PC-9 (cell line): Measurements from ENCODE around the gene TUT4. TPM values are rescaled to one million over a fixed set of nuclear protein-coding genes. Genes with fewer than 3 reads are reported as not detected.

Source experiments
- BruUV-seq: library from RNA; stranded (reverse); fragments of 400-500 nt; replicated peaks from 2 replicates; lab custom pipeline; 2021; lab: Mats Ljungman, UMichigan
- CTCF ChIA-PET: fragments of 300-600 bp; sonication (Branson Sonifier 250); formaldehyde crosslinking; loops from one replicate; lab custom pipeline; 2022; ENCODE audit warnings: antibody characterized with exemption; lab: Charles Lee
- POLR2A ChIA-PET: fragments of 300-600 bp; sonication (Branson Sonifier 250); formaldehyde crosslinking; loops from one replicate; lab custom pipeline; 2022; ENCODE audit warnings: antibody characterized with exemption; ENCODE audit not compliant: unreplicated experiment; lab: Charles Lee
- DNase-seq, 2 experiments: peaks; one replicate each; pipeline versions ENCODE4 v3.0.0 to v3.0.0-alpha.2; 2015 to 2022; ENCODE audit warnings: mixed read lengths in 1 of 2
- H2AFZ ChIP-seq: fragments of 200-600 bp; sonication (generic); 2 replicates; pipeline ENCODE4 v1.8.1; 2017; ENCODE audit warnings: antibody characterized with exemption
- H3F3A ChIP-seq: fragments of 200-600 bp; sonication (generic); 2 replicates; pipeline ENCODE4 v1.8.1; 2017; ENCODE audit warnings: antibody characterized with exemption, mild to moderate bottlenecking, low read depth; ENCODE audit not compliant: insufficient read depth
- H3K27ac ChIP-seq: fragments of 200-600 bp; sonication (generic); 2 replicates; pipeline ENCODE4 v1.6.1; 2016; ENCODE audit warnings: mixed run types
- H3K27me3 ChIP-seq: fragments of 200-600 bp; sonication (generic); 2 replicates; pipeline ENCODE4 v1.6.1; 2016; ENCODE audit warnings: low read depth, mixed run types; ENCODE audit not compliant: insufficient read depth
- H3K36me3 ChIP-seq: fragments of 200-600 bp; sonication (generic); 2 replicates; pipeline ENCODE4 v1.6.1; 2016; ENCODE audit warnings: low read depth, mixed run types
- H3K4me1 ChIP-seq: fragments of 200-600 bp; sonication (generic); replicated peaks from 2 replicates; pipeline ENCODE4 v1.6.1; 2016; ENCODE audit warnings: mixed run types; ENCODE audit not compliant: insufficient read depth
- H3K4me2 ChIP-seq: fragments of 200-600 bp; sonication (generic); 2 replicates; pipeline ENCODE4 v1.6.1; 2017; ENCODE audit warnings: mixed run types
- H3K4me3 ChIP-seq: fragments of 200-600 bp; sonication (generic); 2 replicates; pipeline ENCODE4 v1.6.1; 2016; ENCODE audit warnings: mixed run types
- H3K79me2 ChIP-seq: fragments of 200-600 bp; sonication (generic); 2 replicates; pipeline ENCODE4 v1.6.1; 2017; ENCODE audit warnings: low read depth, mixed run types
- H3K9me2 ChIP-seq: fragments of 200-600 bp; sonication (generic); 2 replicates; pipeline ENCODE4 v1.8.1; 2017; ENCODE audit warnings: mild to moderate bottlenecking; ENCODE audit not compliant: insufficient read depth
- H3K9me3 ChIP-seq: fragments of 200-600 bp; sonication (generic); 2 replicates; pipeline ENCODE4 v1.8.1; 2016; ENCODE audit warnings: low read depth; ENCODE audit not compliant: insufficient read depth
- H4K20me1 ChIP-seq: fragments of 200-600 bp; sonication (generic); 2 replicates; pipeline ENCODE4 v1.8.1; 2017; ENCODE audit not compliant: insufficient read depth
- EZH2 ChIP-seq: fragments of 200-600 bp; sonication (generic); IDR thresholded peaks from 2 replicates; pipeline ENCODE4 v1.8.0; 2017; ENCODE audit warnings: antibody characterized with exemption, low read depth
- intact Hi-C: fragments of 100-400 bp; cut with micrococcal nuclease; formaldehyde crosslinking; loops from one replicate; pipeline ENCODE4 v1.10.0; 2022; ENCODE audit not compliant: unreplicated experiment
- total RNA-seq: library from RNA; stranded (reverse); gene quantifications from 2 replicates; pipeline ENCODE4 v1.2.3, GENCODE V29; 2021
- TF ChIP-seq, protein P1 (sequence below): fragments of 200-600 bp; sonication (generic); conservative IDR thresholded peaks from 2 replicates; pipeline ENCODE4 v1.6.1; 2017; ENCODE audit warnings: mixed run types, antibody characterized with exemption, mild to moderate bottlenecking, moderate library complexity

Gene TUT4
- total RNA-seq, 1 experiment from 2014 or later = 78.3 TPM

DNA sequence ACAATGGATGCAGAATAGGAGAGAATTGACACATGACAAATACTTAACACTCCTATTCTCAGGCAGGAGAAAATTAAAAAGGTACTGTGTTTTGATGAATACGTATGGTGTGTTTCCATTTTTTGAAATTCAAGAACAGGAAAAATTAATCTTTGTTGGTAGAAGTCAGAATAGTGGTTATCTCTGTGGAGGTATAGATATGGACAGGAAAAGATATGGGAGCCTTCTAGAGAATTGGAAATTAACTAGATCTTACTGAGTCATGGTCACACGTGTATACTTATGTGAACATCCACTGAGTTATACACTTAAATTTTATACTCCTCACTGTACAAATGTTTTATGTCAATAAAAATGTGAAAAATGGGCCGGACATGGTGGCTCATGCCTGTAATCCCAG is 9.9 kb upstream of the TUT4 start:
- no TSS peak for BruUV-seq

GRCh38 chr1:52559875-52560274 is 7.0 kb upstream of the TUT4 start:
- Histone ChIP-seq H3K4me2 (no peak overlapping the region), H3F3A (peaks cover under 1% of the 10 kb centered on the region), H2AFZ (no peak overlapping the region), H3K27ac (no peak overlapping the region), H3K9me3 (no peaks in the 10 kb centered on the region), H3K9me2 (no peaks in the 10 kb centered on the region), H3K36me3 (no peaks in the 10 kb centered on the region), H4K20me1 (no peaks in the 10 kb centered on the region), H3K27me3 (no peaks in the 10 kb centered on the region), H3K4me3 (no peak overlapping the region), H3K79me2 (no peaks in the 10 kb centered on the region), H3K4me1 (peaks cover 2% of the 10 kb centered on the region; the same call in 1 of the 2 replicates)
- CTCF ChIA-PET = no interaction called here
- intact Hi-C loops = no loop called here
- DNase-seq = no peak
- POLR2A ChIA-PET = no interaction called here
- no peak for TF ChIP-seq EZH2
- TF ChIP-seq, protein P1, sequence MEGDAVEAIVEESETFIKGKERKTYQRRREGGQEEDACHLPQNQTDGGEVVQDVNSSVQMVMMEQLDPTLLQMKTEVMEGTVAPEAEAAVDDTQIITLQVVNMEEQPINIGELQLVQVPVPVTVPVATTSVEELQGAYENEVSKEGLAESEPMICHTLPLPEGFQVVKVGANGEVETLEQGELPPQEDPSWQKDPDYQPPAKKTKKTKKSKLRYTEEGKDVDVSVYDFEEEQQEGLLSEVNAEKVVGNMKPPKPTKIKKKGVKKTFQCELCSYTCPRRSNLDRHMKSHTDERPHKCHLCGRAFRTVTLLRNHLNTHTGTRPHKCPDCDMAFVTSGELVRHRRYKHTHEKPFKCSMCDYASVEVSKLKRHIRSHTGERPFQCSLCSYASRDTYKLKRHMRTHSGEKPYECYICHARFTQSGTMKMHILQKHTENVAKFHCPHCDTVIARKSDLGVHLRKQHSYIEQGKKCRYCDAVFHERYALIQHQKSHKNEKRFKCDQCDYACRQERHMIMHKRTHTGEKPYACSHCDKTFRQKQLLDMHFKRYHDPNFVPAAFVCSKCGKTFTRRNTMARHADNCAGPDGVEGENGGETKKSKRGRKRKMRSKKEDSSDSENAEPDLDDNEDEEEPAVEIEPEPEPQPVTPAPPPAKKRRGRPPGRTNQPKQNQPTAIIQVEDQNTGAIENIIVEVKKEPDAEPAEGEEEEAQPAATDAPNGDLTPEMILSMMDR = no peak
- BruUV-seq = no TSS peak

More for the DNA sequence above, 9.9 kb upstream of the TUT4 start:
- Histone ChIP-seq H3K4me2 (no peak overlapping the region), H3K27me3 (no peaks in the 10 kb centered on the region), H3K36me3 (no peaks in the 10 kb centered on the region), H3K4me1 (no peaks in the 10 kb centered on the region), H3K27ac (no peak overlapping the region), H3K4me3 (no peak overlapping the region), H4K20me1 (no peaks in the 10 kb centered on the region), H3K9me2 (no peaks in the 10 kb centered on the region), H3K9me3 (no peaks in the 10 kb centered on the region), H2AFZ (no peak overlapping the region), H3F3A (no peaks in the 10 kb centered on the region), H3K79me2 (no peaks in the 10 kb centered on the region)
- POLR2A ChIA-PET = no interaction called here
- intact Hi-C loops = no loop called here
- TF ChIP-seq EZH2 = no peak
- TF ChIP-seq, protein P1 = no peak
- DNase-seq = no peak
- CTCF ChIA-PET = no interaction called here

DNA sequence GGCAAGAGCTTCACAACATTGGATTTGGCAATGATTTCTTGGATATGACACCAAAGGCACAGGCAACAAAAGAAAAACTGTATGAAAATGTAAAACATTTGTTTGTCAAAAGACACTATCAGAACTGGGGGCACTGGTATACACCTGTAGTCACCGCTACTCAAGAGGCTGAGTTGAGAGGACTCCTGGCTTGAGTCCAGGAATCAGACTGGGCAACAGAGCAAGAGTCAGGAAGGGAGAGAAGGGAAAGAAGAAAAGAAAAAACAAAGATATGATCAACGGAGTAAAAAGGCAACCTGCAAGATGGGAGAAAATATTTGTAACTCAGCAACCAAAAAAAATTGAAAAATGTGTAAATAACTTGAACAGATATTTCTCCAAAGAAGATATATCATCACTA is 6.0 kb upstream of the TUT4 start:
- H3K27me3 ChIP-seq = no peaks in the 10 kb centered on the region
- no peaks in the 10 kb centered on the region for H3K79me2 ChIP-seq
- no peak for DNase-seq
- TF ChIP-seq, protein P1 = no peak
- TF ChIP-seq EZH2 = no peak
- no peaks in the 10 kb centered on the region for H3K9me2 ChIP-seq
- H4K20me1 ChIP-seq = no peaks in the 10 kb centered on the region
- intact Hi-C loops = no loop called here
- peaks cover 12% of the 10 kb centered on the region; the same call in 1 of the 2 replicates for H3K4me1 ChIP-seq
- peaks cover 5% of the 10 kb centered on the region for H3F3A ChIP-seq
- no TSS peak for BruUV-seq
- H3K4me2 ChIP-seq = no peak overlapping the region
- no peak overlapping the region for H2AFZ ChIP-seq
- no peaks in the 10 kb centered on the region for H3K36me3 ChIP-seq
- no peak overlapping the region for H3K4me3 ChIP-seq
- no peak overlapping the region for H3K27ac ChIP-seq
- no peaks in the 10 kb centered on the region for H3K9me3 ChIP-seq
- ChIA-PET POLR2A (no interaction called here), CTCF (no interaction called here)
